HG03571 (cell line): ENCODE data around the gene CRABP2.
A peak's percentile ranks its signal among the peaks of the same experiment; 100 is the strongest.

Source experiments
- ATAC-seq: cut with Tn5 transposase; IDR thresholded peaks from one replicate; pipeline ENCODE4 v1.9.1; 2021; ENCODE audit not compliant: unreplicated experiment

The CRABP2 gene

DNA sequence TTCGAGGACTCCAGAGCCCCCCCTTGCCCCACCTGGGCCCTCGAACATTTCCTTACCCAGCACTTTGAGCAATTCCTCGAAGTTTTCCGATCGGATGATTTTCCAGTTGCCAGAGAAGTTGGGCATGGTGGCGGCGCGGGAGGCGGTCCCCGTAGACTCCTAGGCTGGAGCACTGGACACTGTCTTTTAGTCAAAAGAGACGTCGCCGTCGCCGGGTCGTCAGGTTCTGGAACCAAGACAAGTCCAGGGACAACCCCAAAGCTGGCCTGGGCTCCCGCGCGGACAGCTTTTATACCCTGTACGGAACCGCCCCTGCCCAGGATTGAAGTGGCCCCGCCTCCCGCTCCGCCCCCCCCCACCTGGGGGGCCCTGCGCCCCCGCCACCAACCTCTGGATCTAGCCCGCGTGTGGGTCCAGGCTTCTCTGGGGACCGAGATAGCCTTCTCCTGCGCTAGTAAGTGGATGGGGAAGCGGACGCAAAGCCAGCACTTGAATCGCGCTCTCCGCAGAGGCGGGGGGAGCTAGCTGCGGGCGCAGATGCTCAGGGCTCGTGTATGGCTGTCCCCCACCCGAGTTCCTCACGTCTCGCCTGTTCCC, at the start of gene CRABP2:
TSS of gene CRABP2 (minus strand) at position 263 of the 597 bp plus-strand sequence. CDS start at position 126, 137 bp downstream.
- no peak for ATAC-seq

DNA sequence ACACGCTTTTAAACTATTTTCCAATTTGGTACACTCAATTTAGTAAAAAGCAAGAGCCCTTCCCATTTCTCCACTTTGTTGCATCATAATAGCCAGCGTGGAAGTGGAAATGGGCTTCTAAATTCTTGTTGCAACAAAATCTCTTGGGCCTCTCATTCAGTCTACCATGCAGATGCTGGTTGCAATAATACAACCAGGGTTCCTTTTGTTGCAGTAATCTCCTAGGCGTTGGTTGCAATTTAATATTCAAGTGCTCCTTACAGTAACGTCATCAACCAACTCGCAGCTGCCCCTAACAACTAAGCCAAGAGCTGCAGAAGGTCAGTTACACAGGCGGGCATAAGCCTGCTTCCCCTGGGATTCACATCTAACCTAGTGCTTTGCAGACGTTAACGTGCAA, 48.8 kb upstream of the CRABP2 start:
- no peak for ATAC-seq

DNA sequence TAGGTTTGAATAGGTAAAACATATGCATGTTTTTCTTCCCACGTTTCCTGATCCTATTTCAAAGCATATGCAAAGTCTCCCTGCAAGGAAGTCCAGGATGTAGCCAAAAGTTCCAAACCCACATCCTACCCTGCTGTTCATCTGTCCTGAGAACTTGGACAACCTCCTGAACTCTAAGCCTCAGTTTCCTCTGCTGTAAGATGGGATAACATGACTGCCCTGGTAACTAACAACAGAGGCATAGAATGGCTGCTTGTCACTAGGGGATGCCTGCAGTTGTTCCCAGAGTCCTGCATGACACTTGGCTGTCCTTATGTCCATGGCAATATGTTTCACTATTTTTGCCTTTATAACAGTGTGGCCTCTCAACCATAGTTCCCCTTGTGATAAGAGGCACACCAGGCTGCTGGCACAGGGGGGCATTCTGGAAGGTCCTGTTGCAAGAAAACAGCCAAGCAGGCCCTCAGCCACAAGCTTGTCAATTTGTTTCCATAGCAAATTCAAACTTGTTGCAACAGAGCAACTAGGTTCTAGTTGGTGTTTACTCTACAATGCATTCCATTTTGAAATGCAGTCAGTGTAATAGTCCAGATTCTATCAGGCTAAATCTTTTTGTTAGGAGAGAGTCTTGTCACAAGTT, 47.6 kb upstream of the CRABP2 start:
- no peak for ATAC-seq

DNA sequence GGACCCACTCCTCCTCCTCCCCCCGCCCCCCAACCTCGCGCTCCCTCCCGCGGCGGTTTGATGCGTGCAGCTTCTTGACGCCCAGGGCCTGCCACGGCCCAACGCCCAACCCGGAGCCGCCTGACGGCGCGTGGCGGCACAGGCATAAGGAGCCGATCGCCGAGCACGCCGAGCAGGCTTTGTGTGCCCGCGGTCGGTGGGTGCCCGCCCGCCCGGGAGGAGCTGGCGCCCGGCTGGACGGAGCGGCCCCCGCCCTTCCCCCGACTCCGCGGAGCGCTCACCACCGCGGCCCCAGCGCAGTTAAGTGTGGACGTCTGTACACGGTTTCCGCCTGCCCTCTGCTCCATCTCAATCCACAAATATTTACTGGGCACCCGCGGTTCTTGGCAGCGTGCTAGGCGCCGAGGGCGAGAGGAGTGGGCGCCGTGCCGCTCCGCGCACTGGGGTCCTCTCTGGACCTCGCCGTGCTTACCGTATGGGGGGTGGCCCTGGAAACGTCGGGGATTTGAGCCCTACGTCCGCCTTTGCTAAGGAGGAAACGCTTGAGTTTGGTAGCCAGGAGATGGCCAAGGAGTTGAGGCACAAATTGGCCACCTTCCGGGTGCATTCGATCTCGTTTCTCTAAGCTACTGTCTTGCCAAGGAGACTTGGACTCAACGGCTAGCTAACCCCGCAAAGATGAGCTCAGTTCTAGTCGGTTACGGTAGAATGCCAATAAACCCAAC, 46.5 kb upstream of the CRABP2 start:
- peak; percentile 55 for ATAC-seq

DNA sequence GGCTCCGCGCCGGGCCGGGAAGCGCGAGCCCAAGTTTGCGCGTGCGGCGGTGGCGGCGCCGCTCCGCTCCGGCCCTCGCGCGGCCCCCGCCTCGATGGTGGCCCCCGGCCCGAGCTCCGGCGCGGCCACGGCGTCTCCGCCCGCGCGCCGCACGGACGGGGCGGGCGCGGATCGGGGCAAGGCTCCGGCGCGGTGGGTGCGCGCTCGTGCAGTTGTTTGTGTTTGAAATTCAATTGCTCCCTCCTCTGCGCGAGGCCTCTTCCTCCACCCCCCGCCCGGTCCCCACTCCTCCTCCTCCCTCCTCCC, 46.0 kb upstream of the CRABP2 start, which contains the start of gene HDGF:
TSS of gene HDGF (minus strand) at position 225 of the 306 bp plus-strand sequence. CDS start 246 bp downstream, outside the sequence.
- peak; percentile 18 for ATAC-seq

DNA sequence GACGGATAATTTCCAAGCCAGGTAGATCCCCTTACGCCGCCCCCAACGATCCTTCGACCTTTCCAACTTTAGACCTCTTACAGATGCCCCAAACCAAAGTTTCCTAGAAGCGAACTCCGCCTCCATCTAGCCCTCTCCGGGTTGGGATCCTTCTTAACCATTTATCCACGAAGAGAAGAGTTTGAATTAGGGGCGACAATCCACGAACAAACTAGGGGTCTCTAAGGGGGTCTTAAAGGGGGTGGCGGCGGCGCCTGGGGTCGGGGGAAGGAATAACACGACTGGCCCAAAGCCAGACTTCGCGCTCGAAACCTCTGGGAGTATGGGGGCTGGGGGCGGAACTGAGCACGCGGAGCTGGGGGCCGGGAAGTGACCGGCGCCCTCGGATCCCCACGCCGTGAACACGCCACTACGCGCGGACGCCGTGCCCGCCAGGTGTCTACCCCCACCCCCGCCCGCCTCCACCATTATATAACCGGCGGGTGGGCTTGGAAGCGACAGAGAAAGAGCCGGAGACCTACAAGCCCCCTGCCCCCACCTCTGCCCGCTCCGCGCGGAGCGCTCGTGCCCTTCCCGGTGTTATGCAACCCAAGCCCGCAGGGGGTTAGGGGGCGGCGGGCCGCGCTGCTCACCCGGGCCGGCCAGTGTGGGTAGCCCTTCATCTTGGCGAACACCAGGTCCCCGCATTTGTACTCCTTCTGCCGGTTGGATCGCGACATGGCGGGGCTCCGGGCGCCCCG, 45.5 kb upstream of the CRABP2 start:
- ATAC-seq, result peak; percentile 22

DNA sequence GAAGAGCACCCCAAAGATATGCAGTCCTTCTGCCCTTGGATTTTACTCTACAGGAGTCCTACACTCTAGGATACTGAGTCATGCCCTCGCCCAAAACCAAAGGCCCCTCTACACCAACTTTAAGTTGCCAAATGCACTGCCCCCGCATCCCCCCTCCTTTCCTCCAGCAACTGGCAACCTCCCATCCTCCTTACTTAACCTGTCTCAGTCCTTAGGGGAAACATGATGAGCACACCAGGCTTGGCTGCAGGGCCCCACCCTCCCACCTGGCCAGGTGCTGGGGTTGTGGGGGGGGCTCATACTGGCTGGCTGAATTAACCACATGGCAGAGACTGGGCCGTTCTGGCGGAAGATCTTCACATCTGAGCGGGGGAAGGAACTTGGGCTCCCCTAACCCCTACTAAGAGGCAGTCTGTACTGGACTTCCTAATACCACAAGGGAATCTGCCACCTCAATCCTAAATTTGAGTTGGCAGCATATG, 44.8 kb upstream of the CRABP2 start:
- no peak for ATAC-seq

DNA sequence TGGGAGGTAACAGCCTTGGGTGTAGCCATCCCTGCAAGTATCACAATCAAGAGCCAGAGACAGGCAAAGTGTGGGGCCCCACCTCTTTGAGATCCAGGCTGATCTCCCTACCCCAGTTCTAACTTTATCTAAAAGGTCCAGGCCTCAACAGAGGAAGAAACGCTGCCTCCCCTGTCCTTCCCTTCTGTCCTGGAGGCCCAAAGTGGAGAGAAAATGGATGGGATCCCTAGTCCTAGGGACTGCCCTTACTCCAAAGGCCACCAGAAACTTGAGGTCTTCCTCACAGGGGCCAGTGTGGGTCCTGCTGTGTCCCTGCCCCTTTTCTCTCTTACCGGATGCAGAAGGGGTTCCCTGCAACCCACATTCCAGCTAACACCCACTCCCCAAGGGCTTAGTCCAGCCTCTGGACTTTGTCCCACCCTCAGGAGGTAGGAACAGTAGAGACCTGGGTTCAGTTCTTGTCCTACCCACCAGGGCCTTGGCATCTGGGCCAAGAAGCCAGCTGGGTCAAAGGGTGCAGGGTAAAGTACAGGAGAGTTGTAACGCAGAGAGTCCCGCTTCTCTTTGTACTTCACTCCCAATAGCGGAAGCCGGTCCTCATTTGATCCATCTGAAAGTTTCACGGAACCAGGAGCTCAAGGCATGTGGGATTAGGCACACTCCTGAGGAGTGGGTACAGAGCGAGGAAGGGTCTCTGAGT, 44.2 kb upstream of the CRABP2 start:
- no peak for ATAC-seq

DNA sequence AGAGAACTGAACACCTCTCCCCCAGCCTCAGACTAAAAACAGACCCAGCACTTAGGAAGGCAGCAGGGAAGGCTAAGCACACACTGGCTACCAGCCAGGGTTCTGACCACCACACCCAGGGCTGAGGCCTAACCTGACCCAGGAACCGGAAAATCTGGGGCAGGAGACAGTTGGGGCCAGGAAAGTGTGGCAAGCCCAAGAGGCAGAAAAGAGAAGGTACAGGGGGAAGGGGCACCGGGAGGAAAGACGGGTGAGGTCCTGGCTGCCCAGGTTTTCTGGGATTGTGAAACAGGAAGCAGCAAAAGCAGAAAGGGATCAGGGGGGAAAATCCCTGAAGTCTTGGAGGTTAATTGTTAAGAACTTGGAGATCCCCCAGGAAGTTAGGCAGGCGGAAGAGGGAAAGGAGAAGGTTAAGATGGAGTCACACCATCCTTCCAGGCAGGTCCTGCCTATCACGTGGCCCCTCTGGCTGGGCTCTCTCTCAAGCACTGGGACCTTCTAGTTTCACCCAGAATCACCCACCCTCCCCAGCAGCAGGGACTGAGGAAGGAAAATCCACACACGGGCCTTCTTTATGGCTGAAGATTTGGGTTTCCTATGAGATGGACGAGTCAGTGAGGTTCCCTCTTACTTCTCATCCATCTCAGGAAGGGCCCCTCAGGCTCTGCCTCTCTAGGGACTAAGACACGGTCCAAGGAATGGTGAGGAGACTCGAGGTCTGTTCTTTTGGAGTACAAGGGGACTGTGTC, 43.5 kb upstream of the CRABP2 start:
- ATAC-seq, result no peak

DNA sequence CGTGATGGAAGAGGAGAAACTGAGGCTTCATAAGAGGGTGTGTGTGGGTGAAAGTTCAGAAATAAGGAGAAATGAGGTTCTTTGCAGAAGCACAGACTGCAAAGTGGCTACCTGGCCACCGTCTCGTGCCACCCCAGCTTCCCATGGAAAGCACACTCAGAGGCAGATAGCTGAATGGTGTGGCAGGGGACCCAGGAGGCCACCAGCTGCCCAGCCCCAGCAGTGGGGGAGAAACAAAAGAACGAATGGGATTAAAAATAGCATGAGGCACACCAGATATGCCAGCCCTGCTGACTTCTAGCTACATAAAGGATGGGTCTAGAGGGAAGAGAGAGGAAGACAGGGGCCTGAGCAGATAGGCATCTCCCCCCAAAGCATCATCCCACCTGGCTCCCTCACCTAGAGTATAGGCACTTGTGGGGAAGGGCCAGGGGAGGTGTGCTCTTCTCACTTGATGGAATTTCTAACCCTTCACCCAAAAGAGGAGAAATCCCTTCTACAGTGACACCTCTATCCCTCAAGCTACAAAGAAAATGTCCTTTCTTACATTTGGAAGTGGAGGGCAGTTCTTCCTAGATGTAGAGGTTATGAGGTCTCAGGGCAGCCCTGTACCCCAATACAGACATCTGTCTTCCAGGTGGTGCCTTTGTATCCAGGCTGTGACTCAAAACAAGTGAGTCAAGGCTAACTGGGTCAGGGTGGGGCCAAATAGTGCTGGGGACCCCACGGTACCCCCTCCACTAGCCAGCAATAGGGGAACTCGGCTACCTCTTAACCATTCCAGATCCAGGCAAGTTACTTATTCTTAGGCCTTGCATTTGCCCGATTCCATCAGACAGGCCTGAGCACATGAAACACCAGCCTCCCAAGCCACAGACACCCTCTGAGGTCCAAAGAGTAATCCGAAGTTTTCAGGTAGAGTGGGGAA, 42.6 kb upstream of the CRABP2 start:
- no peak for ATAC-seq

DNA sequence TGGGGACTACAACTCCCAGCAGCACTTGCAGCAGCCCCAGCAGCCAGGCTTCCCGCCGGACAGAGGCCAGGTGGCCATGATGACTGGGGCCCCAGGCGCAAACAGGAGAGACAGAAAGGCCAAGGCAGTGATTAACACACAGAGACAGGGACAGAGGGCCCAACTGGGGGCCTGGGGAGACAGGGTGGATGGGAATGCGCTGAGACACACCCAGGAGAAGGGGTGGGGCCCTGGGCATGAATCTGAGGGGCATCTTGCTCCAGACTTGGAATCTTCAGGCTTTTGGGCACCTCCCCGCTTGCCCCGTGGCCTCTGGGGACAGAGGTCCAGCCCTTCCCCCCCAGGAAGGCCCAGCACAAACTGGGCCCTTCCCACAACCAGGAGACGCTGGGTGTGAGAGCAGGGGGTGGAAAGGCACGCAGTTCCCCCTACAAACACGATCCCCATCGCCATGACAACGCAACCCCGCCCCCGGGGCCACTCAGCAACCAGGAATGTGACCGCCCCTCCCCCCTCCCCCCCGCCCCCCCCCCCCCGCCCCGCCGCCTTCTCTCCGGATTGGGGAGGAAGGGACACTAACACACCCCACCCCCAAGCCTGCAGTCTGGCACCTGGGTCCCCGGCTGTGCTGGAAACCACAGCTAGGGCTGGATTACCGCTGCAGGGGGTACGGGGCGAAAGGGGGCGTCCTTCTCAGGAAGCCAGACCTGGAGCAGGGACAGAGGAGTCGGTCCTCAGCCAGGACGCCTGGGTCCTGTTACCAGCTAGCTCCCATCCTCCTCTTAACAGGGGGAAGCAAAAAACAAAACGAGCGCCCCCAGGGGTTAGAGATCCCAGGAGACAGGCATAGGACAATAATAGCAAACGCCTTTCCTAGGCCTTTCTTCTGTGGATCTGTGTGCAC, 41.6 kb upstream of the CRABP2 start:
- no peak for ATAC-seq

DNA sequence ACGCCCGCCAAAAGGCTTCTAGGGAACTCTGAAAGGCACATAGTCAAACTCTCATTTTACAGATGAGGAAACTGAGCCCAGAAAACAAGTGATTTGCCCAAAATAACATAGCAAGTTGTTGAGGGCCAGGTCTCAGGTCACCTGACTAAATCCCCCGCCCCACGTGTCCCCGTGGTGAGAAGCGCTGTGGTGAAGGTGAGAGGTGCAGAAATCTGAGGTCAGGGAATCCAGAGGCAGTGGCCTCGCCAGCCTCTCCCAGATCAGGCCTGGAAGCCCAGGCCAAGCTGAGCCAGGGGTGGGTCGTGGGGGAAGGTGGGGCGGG, 41.0 kb upstream of the CRABP2 start:
- no peak for ATAC-seq

DNA sequence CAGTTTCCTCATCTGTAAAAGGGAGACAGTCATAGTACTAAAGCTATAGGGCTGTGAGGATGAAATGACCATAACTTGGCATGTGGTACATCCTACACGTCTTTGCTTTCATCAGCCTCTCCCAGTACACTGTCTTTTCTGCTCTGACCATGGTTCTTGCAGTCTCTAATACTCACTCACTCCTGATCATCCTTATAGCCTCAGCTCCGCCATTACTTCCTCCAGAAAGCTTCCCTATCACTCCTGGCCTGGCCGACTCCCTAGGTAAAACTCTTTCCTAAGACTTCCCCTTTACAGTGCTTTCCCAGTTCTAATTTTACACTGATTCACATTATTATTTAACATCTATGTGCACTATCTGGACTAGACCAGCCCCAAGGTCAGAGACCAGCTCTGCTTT, 40.5 kb upstream of the CRABP2 start:
- no peak for ATAC-seq

DNA sequence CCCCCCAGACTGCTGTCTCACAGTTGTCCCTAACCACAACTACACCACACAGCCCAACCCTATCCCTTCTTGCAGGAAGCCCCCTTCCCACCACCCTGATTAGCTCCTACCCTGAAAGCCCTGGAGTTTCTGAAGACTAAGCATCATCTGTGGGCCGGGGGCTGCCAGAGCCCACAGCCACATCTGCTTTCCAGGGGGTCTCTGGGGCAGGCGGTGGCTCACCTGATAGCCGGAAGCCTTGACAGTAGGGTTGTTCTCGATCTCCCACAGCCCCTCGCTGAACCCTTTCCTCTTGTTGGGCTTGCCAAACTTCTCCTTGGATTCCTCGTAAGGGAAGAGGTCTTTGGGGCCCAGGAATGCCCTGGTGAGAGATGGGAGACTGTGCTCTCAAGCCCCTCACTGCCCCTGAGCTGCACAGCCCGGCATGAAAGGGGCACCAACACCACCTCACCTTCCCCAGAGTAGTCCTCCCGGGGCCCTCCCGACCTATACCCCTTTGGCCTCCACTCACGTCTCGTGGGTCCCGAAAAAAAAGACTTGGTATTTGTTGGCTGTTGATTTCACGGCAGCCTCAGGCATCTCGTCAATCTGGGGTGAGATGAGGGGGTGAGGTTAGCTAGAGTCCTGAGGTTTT, 39.5 kb upstream of the CRABP2 start:
- ATAC-seq, result no peak

DNA sequence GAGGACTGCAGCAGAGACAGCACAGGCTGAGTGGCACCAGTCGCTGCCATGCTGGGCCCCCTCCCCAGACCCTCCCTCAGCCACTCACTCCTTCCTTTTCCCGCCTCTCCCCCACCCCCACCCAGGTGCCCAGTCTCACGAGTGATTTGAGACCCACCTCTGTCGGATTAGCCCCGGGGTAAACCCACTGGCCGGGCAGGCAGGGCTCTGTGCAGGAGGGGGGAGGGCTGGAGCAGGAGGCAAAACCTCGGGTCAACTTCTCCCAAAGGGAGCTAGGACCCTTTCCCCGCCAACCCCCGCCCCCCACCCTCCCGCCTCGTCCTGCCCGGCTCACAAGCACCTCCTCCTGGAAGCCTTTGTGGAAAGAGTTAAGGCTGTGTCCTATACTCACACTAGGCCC, 39.0 kb upstream of the CRABP2 start:
- ATAC-seq, result no peak

DNA sequence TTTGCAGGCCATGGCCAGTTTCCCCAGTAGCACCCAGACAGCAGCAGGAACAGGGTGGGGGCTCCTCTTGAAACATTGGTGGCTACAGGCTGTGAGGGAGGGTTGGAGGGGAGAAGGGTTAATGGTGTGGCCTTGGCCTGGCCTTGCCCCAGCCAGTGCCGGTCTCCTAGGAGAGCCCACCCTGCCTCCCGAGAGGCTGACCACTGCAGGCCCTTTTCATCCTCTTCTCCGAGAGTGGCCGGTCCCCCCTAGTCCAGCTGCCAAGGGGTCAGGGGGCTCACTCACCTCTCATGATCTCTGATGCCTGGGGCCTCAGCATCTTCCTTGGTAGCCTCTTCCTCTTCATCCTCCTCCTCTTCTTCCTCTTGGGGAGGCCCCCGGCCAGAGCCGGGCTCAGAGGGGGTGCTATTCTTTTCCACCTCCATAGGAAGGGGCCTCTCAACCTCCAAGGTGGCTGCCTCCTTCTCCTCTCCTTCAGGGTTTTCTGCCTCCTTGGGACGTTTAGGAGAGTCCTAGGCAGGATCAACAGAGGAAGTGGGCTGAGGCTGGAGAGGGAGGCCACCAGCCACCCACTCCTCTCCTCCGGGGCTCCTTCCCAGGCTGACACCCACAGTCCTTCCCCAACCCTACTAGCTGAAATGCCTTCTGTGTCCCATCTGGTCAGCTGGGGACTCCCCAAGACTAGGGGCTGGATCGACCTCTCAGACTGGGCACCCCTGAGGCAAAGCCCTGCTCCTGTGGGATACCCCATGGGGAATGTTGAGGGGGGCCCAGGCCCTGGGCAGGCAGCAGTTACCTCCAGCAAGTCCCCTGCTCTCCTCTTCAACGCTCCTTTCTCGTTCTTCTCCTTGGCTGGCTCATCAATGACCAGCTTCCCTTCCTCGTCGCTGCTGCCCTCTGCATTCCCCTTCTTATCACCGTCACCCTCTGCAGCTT, 38.3 kb upstream of the CRABP2 start:
- no peak for ATAC-seq

DNA sequence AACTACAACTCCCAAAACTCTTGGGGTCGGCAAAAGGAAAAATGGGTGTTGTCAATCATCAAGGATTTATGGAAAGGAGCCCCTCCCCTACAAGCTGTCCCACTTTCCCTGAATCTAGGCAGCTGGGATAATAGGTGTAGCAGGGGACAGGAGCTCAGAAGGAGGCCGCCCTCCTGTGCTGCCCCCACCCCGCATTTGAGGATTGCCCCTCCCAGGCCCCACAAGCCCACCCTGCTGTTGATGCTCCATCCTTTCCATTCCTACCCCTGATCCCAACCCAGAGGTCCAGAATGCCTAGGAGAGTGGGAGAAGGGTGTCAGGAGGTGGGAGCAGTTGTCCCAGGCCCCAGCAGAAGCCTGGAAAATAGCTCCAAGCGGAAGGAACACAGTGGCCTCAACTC, 37.4 kb upstream of the CRABP2 start:
- no peak for ATAC-seq
